GM13977 (cell line): Measurements from ENCODE around the gene SLC19A1.

Source experiments
- DNase-seq: peaks from one replicate; pipeline ENCODE4 v3.0.0; 2012; ENCODE audit warnings: low spot score
- CTCF ChIP-seq: IDR thresholded peaks from 2 replicates; pipeline ENCODE4 v1.5.1; 2012; ENCODE audit warnings: mild to moderate bottlenecking, control low read depth; ENCODE audit not compliant: insufficient read depth; ENCODE audit errors: extremely low read depth, missing control alignments
- in situ Hi-C: fragments of 300-500 bp; cut with MboI; formaldehyde crosslinking; loops from one replicate; pipeline ENCODE4 v1.12.0; 2022; ENCODE audit warnings: low sequenced_read_pairs, low pct_unique_long_range_greater_than_20kb, mixed read lengths, inconsistent platforms; ENCODE audit not compliant: unreplicated experiment

The SLC19A1 gene

GRCh38 chr21:45573452-45574035 is 31.3 kb upstream of the SLC19A1 start:
- no peak for TF ChIP-seq CTCF
- in situ Hi-C loops = loop anchor here (25.0 kb wide), 1 partner anchor 264 kb away; no protein-coding TSS in a partner anchor
- DNase-seq = no peak

GRCh38 chr21:45572783-45573451 is 30.7 kb upstream of the SLC19A1 start:
- no peak for DNase-seq
- TF ChIP-seq CTCF = no peak
- in situ Hi-C loops = loop anchor here (25.0 kb wide), 1 partner anchor 264 kb away; no protein-coding TSS in a partner anchor

GRCh38 chr21:45572231-45572630 is 30.0 kb upstream of the SLC19A1 start:
- TF ChIP-seq CTCF = no peak
- no peak for DNase-seq
- in situ Hi-C loops = loop anchor here (25.0 kb wide), 1 partner anchor 265 kb away; no protein-coding TSS in a partner anchor

- in situ Hi-C loops = loop anchor here (25.0 kb wide), 1 partner anchor 266 kb away; no protein-coding TSS in a partner anchor
- TF ChIP-seq CTCF = no peak
- no peak for DNase-seq
These were observed 29.4 kb upstream of the SLC19A1 start for GRCh38 chr21:45571641-45572040.

GRCh38 chr21:45570826-45571601 is 28.8 kb upstream of the SLC19A1 start:
- TF ChIP-seq CTCF = no peak
- in situ Hi-C loops = loop anchor here (25.0 kb wide), 1 partner anchor 266 kb away; no protein-coding TSS in a partner anchor
- no peak for DNase-seq

GRCh38 chr21:45570071-45570470 is 27.8 kb upstream of the SLC19A1 start:
- no peak for TF ChIP-seq CTCF
- DNase-seq = no peak
- in situ Hi-C loops = loop anchor here (25.0 kb wide), 1 partner anchor 267 kb away; no protein-coding TSS in a partner anchor
